Lower leg skin (tissue), 3 donors: ENCODE data around the gene AGRP.

Experiments
- CTCF ChIP-seq, 3 donors: fragments of 450-650 bp; IDR thresholded peaks; one replicate each; pipeline ENCODE4 v1.5.1; 2016; ENCODE audit warnings: antibody characterized with exemption in 3 of 3, mild to moderate bottlenecking in 3 of 3, moderate library complexity in 2 of 3
- POLR2A ChIP-seq, 2 donors: fragments of 450-650 bp; IDR thresholded peaks; one replicate each; pipeline ENCODE4 v1.6.1; 2016 to 2017; ENCODE audit warnings: antibody characterized with exemption in 2 of 2, mild to moderate bottlenecking in 1 of 2, moderate library complexity in 1 of 2

GRCh38 chr16:67449336-67449735 is 34.0 kb downstream of the AGRP start:
- TF ChIP-seq CTCF (IDR thresholded peaks at IDR 0.05) (no peak), POLR2A (IDR thresholded peaks at IDR 0.05) (no peak)
